HEK293 (cell line): ENCODE data around the gene AP2A1.
A peak's percentile ranks its signal among the peaks of the same experiment; 100 is the strongest.

Experiments
- BCL11B ChIP-seq: fragments of 450-650 bp; formaldehyde crosslinking; IDR thresholded peaks from 2 replicates; pipeline ENCODE4 v1.5.1; 2016; ENCODE audit warnings: low read depth, missing biosample characterization, missing genetic modification characterization
- BCL6B ChIP-seq: fragments of 450-650 bp; formaldehyde crosslinking; IDR thresholded peaks from 2 replicates; pipeline ENCODE4 v1.5.1; 2017; ENCODE audit warnings: missing biosample characterization, missing genetic modification characterization
- EGR2 ChIP-seq: fragments of 450-650 bp; formaldehyde crosslinking; IDR thresholded peaks from 2 replicates; pipeline ENCODE4 v1.5.1; 2016; ENCODE audit warnings: low read depth, missing biosample characterization, missing genetic modification characterization
- ELK4 ChIP-seq: IDR thresholded peaks from 2 replicates; pipeline ENCODE4 v1.6.1; 2011; ENCODE audit warnings: mild to moderate bottlenecking, low read depth, low read length, borderline replicate concordance
- HIC1 ChIP-seq: fragments of 450-650 bp; formaldehyde crosslinking; IDR thresholded peaks from 2 replicates; pipeline ENCODE4 v1.5.1; 2016; ENCODE audit warnings: missing biosample characterization, missing genetic modification characterization
- HOXA7 ChIP-seq: sonication (generic); formaldehyde crosslinking; IDR thresholded peaks from 2 replicates; pipeline ENCODE4 v1.8.1; 2022; ENCODE audit warnings: missing genetic modification reagents, borderline replicate concordance
- HOXD13 ChIP-seq: sonication (generic); formaldehyde crosslinking; IDR thresholded peaks from 2 replicates; pipeline ENCODE4 v1.8.0; 2022; ENCODE audit warnings: missing genetic modification reagents, borderline replicate concordance
- REST ChIP-seq: fragments of 450-650 bp; formaldehyde crosslinking; IDR thresholded peaks from 2 replicates; pipeline ENCODE4 v1.5.1; 2016; ENCODE audit warnings: missing biosample characterization, missing genetic modification characterization
- SCRT1 ChIP-seq: fragments of 450-650 bp; formaldehyde crosslinking; IDR thresholded peaks from 2 replicates; pipeline ENCODE4 v1.5.1; 2016; ENCODE audit warnings: missing biosample characterization, missing genetic modification characterization, borderline replicate concordance
- SP7 ChIP-seq: fragments of 450-650 bp; formaldehyde crosslinking; IDR thresholded peaks from 2 replicates; pipeline ENCODE4 v1.5.1; 2016; ENCODE audit warnings: missing biosample characterization, missing genetic modification characterization
- ZBTB17 ChIP-seq: fragments of 450-650 bp; formaldehyde crosslinking; IDR thresholded peaks from 2 replicates; pipeline ENCODE4 v1.5.1; 2016; ENCODE audit warnings: missing biosample characterization, missing genetic modification characterization
- ZFHX2 ChIP-seq: fragments of 450-650 bp; formaldehyde crosslinking; conservative IDR thresholded peaks from 2 replicates; pipeline ENCODE4 v1.5.1; 2016; ENCODE audit warnings: missing biosample characterization, missing genetic modification characterization
- ZIC2 ChIP-seq: fragments of 450-650 bp; formaldehyde crosslinking; IDR thresholded peaks from 2 replicates; pipeline ENCODE4 v1.5.1; 2016; ENCODE audit warnings: missing biosample characterization, missing genetic modification characterization
- ZNF132 ChIP-seq: fragments of 450-650 bp; formaldehyde crosslinking; IDR thresholded peaks from 2 replicates; pipeline ENCODE4 v1.5.1; 2017; ENCODE audit warnings: missing biosample characterization, missing genetic modification characterization, borderline replicate concordance
- ZNF148 ChIP-seq: fragments of 450-650 bp; formaldehyde crosslinking; IDR thresholded peaks from 2 replicates; pipeline ENCODE4 v1.5.0; 2017; ENCODE audit warnings: missing biosample characterization, missing genetic modification characterization, borderline replicate concordance
- ZNF18 ChIP-seq: fragments of 450-650 bp; formaldehyde crosslinking; IDR thresholded peaks from 2 replicates; pipeline ENCODE4 v1.5.1; 2016; ENCODE audit warnings: missing biosample characterization, missing genetic modification characterization
- ZNF239 ChIP-seq: fragments of 450-650 bp; formaldehyde crosslinking; IDR thresholded peaks from 2 replicates; pipeline ENCODE4 v1.5.1; 2016; ENCODE audit warnings: missing biosample characterization, missing genetic modification characterization
- ZNF24 ChIP-seq: fragments of 450-650 bp; formaldehyde crosslinking; IDR thresholded peaks from 2 replicates; pipeline ENCODE4 v1.5.1; 2016; ENCODE audit warnings: missing biosample characterization, missing genetic modification characterization
- ZNF426 ChIP-seq: fragments of 450-650 bp; formaldehyde crosslinking; IDR thresholded peaks from 2 replicates; pipeline ENCODE4 v1.5.1; 2017; ENCODE audit warnings: missing biosample characterization, missing genetic modification characterization, mild to moderate bottlenecking, inconsistent platforms, moderate library complexity
- ZNF433 ChIP-seq: fragments of 450-650 bp; formaldehyde crosslinking; IDR thresholded peaks from 2 replicates; pipeline ENCODE4 v1.5.1; 2016; ENCODE audit warnings: missing biosample characterization, missing genetic modification characterization, low read depth
- ZSCAN18 ChIP-seq: fragments of 450-650 bp; formaldehyde crosslinking; IDR thresholded peaks from 2 replicates; pipeline ENCODE4 v1.5.1; 2016; ENCODE audit warnings: missing biosample characterization, missing genetic modification characterization
- ZSCAN5A ChIP-seq: fragments of 450-650 bp; formaldehyde crosslinking; IDR thresholded peaks from 2 replicates; pipeline ENCODE4 v1.5.1; 2016; ENCODE audit warnings: missing biosample characterization, missing genetic modification characterization

AP2A1 gene

GRCh38 chr19:49847731-49848696 lies 81.2 kb downstream of the AP2A1 start (continued):
- no peak for TF ChIP-seq ZNF148 (tag by site-specific recombination)
- TF ChIP-seq ZSCAN5A (tag by site-specific recombination) = no peak
- TF ChIP-seq ZNF18 (tag by site-specific recombination) = peak; percentile 80; the same call in 1 of the 2 replicates
- TF ChIP-seq ZIC2 (tag by site-specific recombination) = no peak
- no peak for TF ChIP-seq ZNF239
- TF ChIP-seq HIC1 = peak; percentile 33; the same call in 1 of the 2 replicates
- TF ChIP-seq ZNF24 (tag by site-specific recombination) = no peak
- no peak for TF ChIP-seq HOXD13 (CRISPR knock-in tag)
- TF ChIP-seq EGR2 (tag by site-specific recombination) = peak; percentile 32; the same call in 1 of the 2 replicates
- no peak for TF ChIP-seq BCL6B (tag by site-specific recombination)
- no peak for TF ChIP-seq BCL11B (tag by site-specific recombination)
- TF ChIP-seq ZNF433 = no peak
- TF ChIP-seq SP7 (tag by site-specific recombination) = no peak
- no peak for TF ChIP-seq ZNF426 (tag by site-specific recombination)
- no peak for TF ChIP-seq ZSCAN18 (tag by site-specific recombination)
- no peak for TF ChIP-seq HOXA7
- TF ChIP-seq ZNF132 (tag by site-specific recombination) = no peak
- TF ChIP-seq ELK4 = no peak
- no peak for TF ChIP-seq REST (tag by site-specific recombination)
- TF ChIP-seq SCRT1 = no peak
- TF ChIP-seq ZBTB17 (tag by site-specific recombination) = no peak
- peak; percentile 45 for TF ChIP-seq ZFHX2 (tag by site-specific recombination)
